Naive thymus-derived CD4-positive, alpha-beta T cell (primary cell): ENCODE data around the gene DCAF11. TPM values are rescaled to one million over a fixed set of nuclear protein-coding genes. Genes with fewer than 3 reads are reported as not detected.

Experiments
- ATAC-seq: fragments of 150-1000 bp; cut with Tn5 transposase; 2 replicates; pipeline ENCODE4 v1.10.0; 2021; ENCODE audit warnings: mild to moderate bottlenecking, moderate library complexity
- CTCF ChIA-PET: fragments of 350-600 bp; sonication (Branson Sonifier 250); formaldehyde crosslinking; loops from one replicate; lab custom pipeline; 2021; ENCODE audit warnings: antibody characterized with exemption; lab: Charles Lee
- POLR2A ChIA-PET: fragments of 350-600 bp; sonication (Branson Sonifier 250); formaldehyde crosslinking; loops from one replicate; lab custom pipeline; 2021; ENCODE audit warnings: antibody characterized with exemption, inconsistent platforms; lab: Charles Lee
- DNase-seq, 9 donors: peaks; one replicate each; pipeline versions ENCODE4 v3.0.0 to v3.0.0-alpha.2; 2020 to 2022; ENCODE audit warnings: mixed read lengths in 1 of 9
- H3K27ac ChIP-seq: one replicate; pipeline ENCODE4 v1.7.0; 2013; ENCODE audit warnings: mild to moderate bottlenecking, low read depth, low read length, moderate library complexity
- H3K27me3 ChIP-seq, 2 donors: one replicate each; pipeline ENCODE4 v1.7.0; 2013; ENCODE audit warnings: low read length in 2 of 2, mild to moderate bottlenecking in 2 of 2, moderate library complexity in 2 of 2; ENCODE audit not compliant: control insufficient read depth in 2 of 2, insufficient read depth in 2 of 2
- H3K36me3 ChIP-seq, 3 experiments: 1 replicate in 2 of 3; 2 replicates in 1 of 3; pipeline ENCODE4 v1.7.0; 2013; ENCODE audit warnings: low read length in 3 of 3, mild to moderate bottlenecking in 3 of 3, moderate library complexity in 1 of 3; ENCODE audit not compliant: insufficient read depth in 3 of 3, control insufficient read depth in 2 of 3
- H3K4me1 ChIP-seq, 2 donors: one replicate each; pipeline ENCODE4 v1.7.0; 2013; ENCODE audit warnings: low read length in 2 of 2, mild to moderate bottlenecking in 2 of 2, moderate library complexity in 1 of 2; ENCODE audit not compliant: control insufficient read depth in 2 of 2, insufficient read depth in 2 of 2
- H3K4me3 ChIP-seq: 2 replicates; pipeline ENCODE4 v1.7.0; 2013; ENCODE audit warnings: mild to moderate bottlenecking, low read length
- H3K9me3 ChIP-seq, 3 experiments: 1 replicate in 2 of 3; 2 replicates in 1 of 3; pipeline ENCODE4 v1.7.0; 2013; ENCODE audit warnings: low read length in 3 of 3; ENCODE audit not compliant: control insufficient read depth in 2 of 3
- H3K27ac Mint-ChIP-seq, 9 donors: one replicate each; pipeline ENCODE4 v1.8.0; 2020 to 2022; ENCODE audit warnings: mixed read lengths in 9 of 9, mild to moderate bottlenecking in 8 of 9, moderate library complexity in 5 of 9, inconsistent platforms in 2 of 9
- H3K27me3 Mint-ChIP-seq, 5 donors: one replicate each; pipeline ENCODE4 v1.8.0; 2021 to 2022; ENCODE audit warnings: mixed read lengths in 5 of 5, mild to moderate bottlenecking in 1 of 5
- H3K36me3 Mint-ChIP-seq, 5 donors: one replicate each; pipeline ENCODE4 v1.8.0; 2020 to 2022; ENCODE audit warnings: mixed read lengths in 5 of 5, mild to moderate bottlenecking in 3 of 5, inconsistent platforms in 1 of 5
- H3K4me1 Mint-ChIP-seq, 7 donors: one replicate each; pipeline ENCODE4 v1.8.0; 2020 to 2022; ENCODE audit warnings: mixed read lengths in 7 of 7, mild to moderate bottlenecking in 3 of 7, inconsistent platforms in 1 of 7
- H3K4me3 Mint-ChIP-seq, 10 donors: one replicate each; pipeline ENCODE4 v1.8.0; 2020 to 2022; ENCODE audit warnings: mild to moderate bottlenecking in 10 of 10, mixed read lengths in 10 of 10, moderate library complexity in 6 of 10, inconsistent platforms in 2 of 10
- H3K9me3 Mint-ChIP-seq, 11 donors: one replicate each; pipeline ENCODE4 v1.8.0; 2020 to 2022; ENCODE audit warnings: mixed read lengths in 11 of 11, mild to moderate bottlenecking in 4 of 11, inconsistent platforms in 1 of 11, moderate library complexity in 1 of 11
- intact Hi-C, 2 donors: fragments of 100-400 bp; cut with micrococcal nuclease; formaldehyde crosslinking; loops; one replicate each; pipeline ENCODE4 v1.15.1; 2023
- polyA plus RNA-seq, 2 donors: library from polyadenylated mRNA; unstranded; fragments of 300-500 nt; fragmentation: Illumina TruSeq; gene quantifications; one replicate each; pipeline ENCODE4 v1.2.3, GENCODE V29; 2021
- total RNA-seq, 6 experiments: library from RNA in 5 of 6; stranded (reverse) in 5 of 6; gene quantifications; 1 replicate in 5 of 6; 2 replicates in 1 of 6; pipeline ENCODE4 v1.2.3 and lab custom pipeline; 2021 to 2026

Gene DCAF11
- total and polyA plus RNA-seq, 7 experiments from 2014 or later: 69.1 to 97.0 (median 83.3) TPM

DNA sequence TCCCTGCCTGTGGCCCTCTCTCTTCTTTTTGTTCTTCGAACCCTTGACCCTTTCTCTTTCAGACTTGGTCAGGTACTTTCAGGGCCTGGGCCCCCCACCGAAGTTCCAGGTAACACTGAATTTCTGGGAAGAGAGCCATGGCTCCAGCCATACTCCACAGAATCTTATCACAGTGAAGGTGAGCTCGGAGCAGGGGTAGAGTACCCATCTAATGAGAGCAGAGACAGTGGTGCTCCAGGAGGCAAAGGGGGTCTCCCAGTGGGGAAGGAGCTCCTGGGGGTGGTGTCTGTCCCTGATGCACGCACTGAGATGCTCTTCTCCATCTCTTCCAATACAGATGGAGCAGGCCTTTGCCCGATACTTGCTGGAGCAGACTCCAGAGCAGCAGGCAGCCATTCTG lies 51.2 kb downstream of the DCAF11 start:
- ATAC-seq (no peak), DNase-seq (no peak)
- CTCF ChIA-PET: interaction anchor here (0.6 to 0.9 kb wide), 2 partner anchors 20 to 45 kb away, joined by 3 to 4 read pairs; no protein-coding TSS in a partner anchor
- Histone ChIP-seq H3K27me3 (no peaks in the 10 kb centered on the region), H3K4me3 (no peak overlapping the region), H3K36me3 (peaks cover 40 to 69% (median 40%) of the 10 kb centered on the region in 3 experiments), H3K4me1 (peaks cover 26 to 38% of the 10 kb centered on the region in 2 donors), H3K27ac (no peak overlapping the region), H3K9me3 (no peaks in the 10 kb centered on the region)
- Mint-ChIP-seq H3K4me1 (peaks cover 41 to 75% (median 68%) of the 10 kb centered on the region in 7 donors), H3K9me3 (peaks cover 0 to 4% (median 0%) of the 10 kb centered on the region in 11 donors), H3K4me3 (peak overlapping the region in 2 of 10 donors; percentile 18 to 52), H3K27ac (peak overlapping the region in 7 of 9 donors; percentile 20 to 100 (median 62)), H3K27me3 (peaks cover 0 to 4% (median 0%) of the 10 kb centered on the region in 5 donors), H3K36me3 (peaks cover 5 to 64% (median 46%) of the 10 kb centered on the region in 5 donors)
- intact Hi-C loops: no loop called here
- POLR2A ChIA-PET: interaction anchor here (1.1 kb wide), 1 partner anchor 14 kb away, joined by 3 read pairs; no protein-coding TSS in a partner anchor

DNA sequence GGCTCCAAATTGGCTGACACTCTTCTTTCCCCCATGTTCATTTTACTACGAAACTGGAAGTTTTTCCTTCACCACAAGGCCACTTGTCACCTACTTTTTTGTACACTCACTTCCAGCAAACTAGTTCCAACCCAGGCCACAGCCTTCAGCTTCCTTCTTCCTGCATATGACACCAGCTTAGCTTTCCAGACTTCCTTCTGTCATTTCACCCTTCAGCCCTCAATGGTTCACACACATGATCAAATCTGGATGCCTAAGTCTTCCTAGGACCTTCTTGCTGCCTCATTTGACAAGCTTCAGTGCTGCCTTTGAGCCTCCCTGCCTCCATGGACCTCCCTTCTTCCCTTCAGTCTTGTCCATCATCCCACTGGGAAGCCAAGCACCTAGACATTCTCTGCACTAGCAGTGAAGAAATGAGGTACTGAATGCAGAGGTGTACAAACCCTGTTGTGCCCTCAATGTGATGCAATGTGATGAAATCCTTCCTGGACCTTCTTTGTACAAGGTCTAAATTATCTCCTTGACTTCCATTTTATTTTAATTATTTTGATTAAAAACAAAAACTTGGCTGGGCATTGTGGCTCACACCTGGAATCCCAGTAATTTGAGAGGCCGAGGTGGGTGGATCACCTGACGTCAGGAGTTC lies 53.0 kb downstream of the DCAF11 start:
- H3K27ac ChIP-seq: no peak overlapping the region
- H3K4me1 Mint-ChIP-seq: peaks cover 40 to 70% (median 68%) of the 10 kb centered on the region in 7 donors
- peak overlapping the region in 1 of 10 donors; percentile 23 for H3K4me3 Mint-ChIP-seq
- no peaks in the 10 kb centered on the region for H3K9me3 Mint-ChIP-seq
- no peaks in the 10 kb centered on the region for H3K27me3 Mint-ChIP-seq
- H3K36me3 Mint-ChIP-seq: peaks cover 5 to 55% (median 34%) of the 10 kb centered on the region in 5 donors
- H3K4me1 ChIP-seq: peaks cover 24 to 42% of the 10 kb centered on the region in 2 donors
- DNase-seq: no peak
- H3K9me3 ChIP-seq: no peaks in the 10 kb centered on the region
- H3K27ac Mint-ChIP-seq: peak overlapping the region in 6 of 9 donors; percentile 3 to 62 (median 50)
- POLR2A ChIA-PET: interaction anchor here (1.2 kb wide), 1 partner anchor 28 kb away, joined by 3 read pairs; no protein-coding TSS in a partner anchor
- no peak overlapping the region for H3K4me3 ChIP-seq
- intact Hi-C loops: no loop called here
- H3K36me3 ChIP-seq: peaks cover 40 to 64% (median 40%) of the 10 kb centered on the region in 3 experiments
- ATAC-seq: no peak
- no peaks in the 10 kb centered on the region for H3K27me3 ChIP-seq
- CTCF ChIA-PET: no interaction called here

DNA sequence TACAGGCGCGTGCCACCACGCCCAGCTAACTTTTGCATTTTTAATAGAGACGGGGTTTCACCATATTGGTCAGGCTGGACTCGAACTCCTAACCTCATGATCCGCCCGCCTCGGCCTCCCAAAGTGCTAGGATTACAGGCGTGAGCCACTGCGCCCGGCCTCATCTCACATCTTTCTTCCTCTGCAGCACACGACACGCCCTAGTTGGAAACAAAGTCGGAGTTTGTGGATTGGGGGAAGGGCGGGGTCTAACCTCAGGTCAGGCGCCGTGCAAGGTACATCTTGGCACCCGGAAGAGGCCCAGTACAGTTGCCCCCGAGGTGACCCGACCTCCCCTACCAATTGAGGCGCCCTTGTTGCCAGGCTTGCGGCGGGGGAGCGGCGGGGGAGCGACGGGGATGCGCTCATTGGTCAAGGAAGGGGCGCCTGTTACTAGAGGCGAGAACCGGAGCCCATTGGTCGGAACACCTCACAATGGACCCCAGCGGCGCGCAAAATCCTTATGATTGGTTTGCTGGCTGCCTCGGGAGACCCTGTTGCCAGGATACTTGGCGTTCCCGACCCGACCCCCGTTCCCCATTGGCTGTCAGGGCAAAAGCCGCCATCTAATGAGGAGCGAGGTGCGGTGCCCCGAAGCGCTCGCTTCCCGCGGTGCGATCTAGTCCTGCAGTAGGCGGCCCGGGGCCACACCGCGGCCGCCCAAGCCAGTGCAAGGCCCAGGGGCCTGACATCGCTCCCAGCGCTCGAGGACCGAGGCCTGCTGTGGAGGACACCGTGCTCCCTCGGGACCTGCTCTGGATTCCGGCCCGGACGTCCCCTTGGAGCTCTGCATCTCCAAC lies 57.1 kb downstream of the DCAF11 start, which contains the start of gene REC8:
REC8 (plus strand) TSS at position 659 of the 839 bp plus-strand sequence. CDS start 473 bp downstream, outside the sequence.
- Histone ChIP-seq H3K27me3 (no peaks in the 10 kb centered on the region), H3K4me3 (peak within 1 kb of the TSS; percentile 58), H3K4me1 (peaks cover 0 to 13% of the 10 kb centered on the region in 2 donors), H3K9me3 (no peaks in the 10 kb centered on the region), H3K27ac (peak within 1 kb of the TSS; percentile 40), H3K36me3 (peaks cover 6 to 32% (median 8%) of the 10 kb centered on the region in 3 experiments)
- peaks cover 0 to 38% (median 19%) of the 10 kb centered on the region in 5 donors for H3K36me3 Mint-ChIP-seq
- DNase-seq (peak in 8 of 9 donors; percentile 43 to 81 (median 76)), ATAC-seq (peak; percentile 88)
- H3K27ac Mint-ChIP-seq: peak within 1 kb of the TSS; percentile 48 to 93 (median 80)
- no peaks in the 10 kb centered on the region for H3K27me3 Mint-ChIP-seq
- ChIA-PET POLR2A (interaction anchor here (0.7 to 2.4 kb wide), 9 partner anchors 10 to 63 kb away, joined by 3 to 11 read pairs (median 5); partner anchors contain the start of genes EMC9, IPO4, IRF9 and TM9SF1), CTCF (interaction anchor here (0.6 to 1.6 kb wide), 2 partner anchors 9 to 63 kb away, joined by 3 to 5 read pairs; no protein-coding TSS in a partner anchor)
- H3K9me3 Mint-ChIP-seq: no peaks in the 10 kb centered on the region
- peak within 1 kb of the TSS; percentile 80 to 94 (median 88) for H3K4me3 Mint-ChIP-seq
- peaks cover 12 to 53% (median 43%) of the 10 kb centered on the region in 7 donors for H3K4me1 Mint-ChIP-seq
- intact Hi-C loops: loop anchor here (1.0 kb wide), 3 partner anchors 10 to 24 kb away; partner anchors contain the start of genes IRF9 (in 2 of the 2), IPO4 (in 1 of the 2) and RNF31 (in 1 of the 2)

DNA sequence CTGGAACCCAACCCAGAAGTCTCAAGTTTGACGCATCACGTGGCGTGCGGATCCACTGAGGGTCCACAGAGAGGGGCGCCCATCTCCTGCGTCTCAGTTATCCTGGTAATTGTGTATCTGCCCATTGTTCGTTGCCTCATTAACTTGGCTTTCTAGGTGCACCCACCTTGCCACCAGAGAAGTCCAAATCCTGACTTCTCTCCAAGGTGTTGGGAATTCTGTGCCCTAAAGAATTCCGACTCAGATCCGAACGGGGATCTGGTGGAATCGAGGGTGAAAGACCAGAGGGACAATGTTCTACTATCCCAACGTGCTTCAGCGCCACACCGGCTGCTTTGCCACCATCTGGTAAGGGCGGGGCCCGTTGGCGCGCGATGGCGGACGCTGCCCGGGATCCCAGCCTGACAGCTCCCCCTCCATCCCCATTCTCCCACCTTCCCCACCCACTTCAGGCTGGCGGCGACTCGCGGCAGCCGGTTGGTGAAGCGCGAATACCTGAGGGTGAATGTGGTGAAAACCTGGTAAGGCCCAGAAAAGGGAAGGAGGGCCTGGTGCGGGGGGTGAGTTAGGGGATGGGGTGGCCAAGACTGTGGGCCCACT lies 57.8 kb downstream of the DCAF11 start:
- Mint-ChIP-seq H3K9me3 (no peaks in the 10 kb centered on the region), H3K36me3 (peaks cover 0 to 38% (median 15%) of the 10 kb centered on the region in 5 donors), H3K27me3 (no peaks in the 10 kb centered on the region), H3K4me3 (peak overlapping the region; percentile 39 to 94 (median 88)), H3K4me1 (peaks cover 11 to 52% (median 41%) of the 10 kb centered on the region in 7 donors), H3K27ac (peak overlapping the region; percentile 28 to 93 (median 79))
- intact Hi-C loops: no loop called here
- POLR2A ChIA-PET: interaction anchor here (0.7 to 2.4 kb wide), 7 partner anchors 11 to 63 kb away, joined by 3 to 11 read pairs (median 3); partner anchors contain the start of genes DCAF11, IRF9 and NRL
- Histone ChIP-seq H3K9me3 (no peaks in the 10 kb centered on the region), H3K27ac (peak overlapping the region; percentile 40), H3K4me3 (peak overlapping the region; percentile 58), H3K4me1 (peaks cover 0 to 13% of the 10 kb centered on the region in 2 donors), H3K36me3 (peaks cover 6 to 32% (median 10%) of the 10 kb centered on the region in 3 experiments), H3K27me3 (no peaks in the 10 kb centered on the region)
- ATAC-seq (no peak), DNase-seq (no peak)
- CTCF ChIA-PET: interaction anchor here (0.6 kb wide), 1 partner anchor 10 kb away, joined by 3 read pairs; no protein-coding TSS in a partner anchor

DNA sequence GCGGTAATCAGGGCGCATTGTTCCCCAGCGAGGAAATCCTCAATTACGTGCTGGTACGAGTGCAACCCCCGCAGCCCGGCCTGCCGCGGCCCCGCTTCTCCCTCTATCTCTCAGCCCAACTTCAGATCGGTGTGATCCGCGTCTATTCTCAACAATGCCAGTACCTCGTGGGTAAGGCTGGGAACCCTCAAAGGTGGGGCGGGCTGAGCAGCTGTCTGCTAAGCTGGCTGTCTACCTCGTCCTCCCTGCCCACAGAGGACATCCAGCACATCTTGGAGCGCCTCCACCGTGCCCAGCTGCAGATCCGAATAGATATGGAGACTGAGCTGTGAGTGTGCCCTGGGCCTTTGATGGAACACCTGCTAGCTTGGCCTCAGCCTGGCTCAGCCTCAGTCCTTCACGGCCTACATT lies 58.3 kb downstream of the DCAF11 start:
- no peaks in the 10 kb centered on the region for H3K27me3 ChIP-seq
- peaks cover 6 to 32% (median 6%) of the 10 kb centered on the region in 3 experiments for H3K36me3 ChIP-seq
- peak overlapping the region; percentile 19 to 88 (median 75) for H3K27ac Mint-ChIP-seq
- H3K27ac ChIP-seq: peak overlapping the region; percentile 1
- ATAC-seq: no peak
- H3K36me3 Mint-ChIP-seq: peaks cover 0 to 39% (median 12%) of the 10 kb centered on the region in 5 donors
- CTCF ChIA-PET: no interaction called here
- no peak for DNase-seq
- intact Hi-C loops: no loop called here
- no peaks in the 10 kb centered on the region for H3K9me3 ChIP-seq
- peaks cover 0 to 13% of the 10 kb centered on the region in 2 donors for H3K4me1 ChIP-seq
- H3K4me3 Mint-ChIP-seq: peak overlapping the region in 9 of 10 donors; percentile 33 to 94 (median 66)
- H3K4me1 Mint-ChIP-seq: peaks cover 9 to 47% (median 37%) of the 10 kb centered on the region in 7 donors
- POLR2A ChIA-PET: interaction anchor here (0.7 to 2.4 kb wide), 6 partner anchors 10 to 64 kb away, joined by 3 to 11 read pairs (median 4); partner anchors contain the start of genes DCAF11, IRF9 and NRL
- H3K9me3 Mint-ChIP-seq: no peaks in the 10 kb centered on the region
- H3K4me3 ChIP-seq: no peak overlapping the region
- no peaks in the 10 kb centered on the region for H3K27me3 Mint-ChIP-seq
